Measurements from ENCODE around the gene SMIM41.

DNA sequence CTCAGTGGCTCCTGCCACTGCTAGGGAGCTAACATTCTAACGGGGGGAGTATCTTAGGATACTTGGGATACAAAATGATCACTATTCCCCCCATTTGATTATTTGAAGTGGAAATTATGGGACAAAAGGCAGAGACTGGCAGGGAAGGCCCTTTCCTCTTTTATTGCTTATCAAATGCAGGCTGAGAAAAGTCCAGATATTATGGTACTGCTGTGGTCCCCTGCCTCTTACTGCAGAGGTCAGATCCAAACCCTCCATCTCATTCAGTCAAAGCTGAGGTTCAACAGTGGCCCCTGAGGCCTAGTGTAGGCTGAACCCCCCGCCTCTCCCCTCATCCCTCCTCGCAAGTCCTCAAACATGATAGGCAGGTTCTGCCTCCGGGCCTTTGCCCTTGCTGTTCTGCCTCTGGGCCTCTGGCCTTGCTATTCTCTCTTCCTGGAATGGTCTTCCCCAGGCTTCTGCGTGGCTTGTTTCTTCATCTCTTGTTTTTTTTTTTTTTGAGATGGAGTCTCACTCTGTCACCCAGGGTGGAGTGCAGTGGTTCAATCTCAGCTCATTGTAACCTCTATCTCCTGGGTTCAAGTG is 78.2 kb downstream of the SMIM41 start:
- TF ChIP-seq GATA2 (IDR thresholded peaks at IDR 0.05; ENCODE audit: low read depth, low read length), result no peak
- no peak for TF ChIP-seq GATA3 (IDR thresholded peaks at IDR 0.05; ENCODE audit: low read depth, low read length)
